Mesenteric fat pad (tissue), 1 donor: Measurements from ENCODE around the gene MTMR3. TPM values are rescaled to one million over a fixed set of nuclear protein-coding genes. Genes with fewer than 3 reads are reported as not detected.
"Not testable (repeated sequence)": the region's sequence is repeated elsewhere in the genome, so short reads cannot be mapped to it uniquely, and the experiment has no call there.

Experiments used
- DNase-seq: peaks from one replicate; pipeline ENCODE4 v3.0.0-alpha.2; 2020; ENCODE audit warnings: low spot score
- total RNA-seq: library from RNA; stranded (reverse); fragmentation: NEBNext Ultra II Directional; extraction: Animal tissue kit (Norgen Biotek cat#: 25700); gene quantifications from one replicate; pipeline ENCODE4 v1.2.1, GENCODE V29; 2021
- donor health status: DM: yes; HTN: yes; CAD: no.

The MTMR3 gene
- total RNA-seq, 1 donor from 2014 or later = 52.8 TPM

GRCh38 chr22:29958170-29958569 lies 75.2 kb downstream of the MTMR3 start:
- no peak for DNase-seq

- no peak for DNase-seq
Measured at GRCh38 chr22:29964776-29965175, 81.8 kb downstream of the MTMR3 start.

- DNase-seq = no peak
Measured at GRCh38 chr22:29967461-29967860, 84.5 kb downstream of the MTMR3 start.

GRCh38 chr22:29971607-29972006 lies 88.6 kb downstream of the MTMR3 start:
- DNase-seq = no peak

GRCh38 chr22:29972121-29972520 lies 89.1 kb downstream of the MTMR3 start:
- DNase-seq = no peak

- no peak for DNase-seq
Measured at GRCh38 chr22:29973269-29973668, 90.3 kb downstream of the MTMR3 start.

GRCh38 chr22:29973680-29974079 lies 90.7 kb downstream of the MTMR3 start:
- DNase-seq = not testable (repeated sequence)

- no peak for DNase-seq
Measured at GRCh38 chr22:29975494-29975893, 92.5 kb downstream of the MTMR3 start.

- DNase-seq = no peak
Measured at GRCh38 chr22:29977107-29977506, 94.1 kb downstream of the MTMR3 start.

GRCh38 chr22:29979777-29980321 lies 96.9 kb downstream of the MTMR3 start:
- no peak for DNase-seq

GRCh38 chr22:29983296-29983917 lies 100.4 kb downstream of the MTMR3 start:
- no peak for DNase-seq

- DNase-seq = no peak
Measured at GRCh38 chr22:29985912-29986311, 102.9 kb downstream of the MTMR3 start.

GRCh38 chr22:29987137-29987536 lies 104.2 kb downstream of the MTMR3 start:
- no peak for DNase-seq

- DNase-seq = no peak
Measured at GRCh38 chr22:29988719-29989118, 105.7 kb downstream of the MTMR3 start.

GRCh38 chr22:29989446-29989845 lies 106.5 kb downstream of the MTMR3 start:
- no peak for DNase-seq

GRCh38 chr22:29992341-29993275 lies 109.6 kb downstream of the MTMR3 start:
- no peak for DNase-seq

- no peak for DNase-seq
Measured at GRCh38 chr22:29994027-29994715, 111.2 kb downstream of the MTMR3 start.

- DNase-seq = no peak
Measured at GRCh38 chr22:29994943-29995342, 112.0 kb downstream of the MTMR3 start.

GRCh38 chr22:29997107-29997506 lies 114.1 kb downstream of the MTMR3 start:
- DNase-seq = no peak

- DNase-seq = no peak
Measured at GRCh38 chr22:29997516-29997915, 114.5 kb downstream of the MTMR3 start.

GRCh38 chr22:29998627-29999384 lies 115.8 kb downstream of the MTMR3 start:
- DNase-seq = no peak
